Endothelial cell of hepatic sinusoid (primary cell): ENCODE measurements around the gene GRIP1.

Experiments used
- in situ Hi-C: cut with HindIII; loops from 2 replicates; pipeline ENCODE4 v1.10.0; 2017; ENCODE audit warnings: low sequenced_read_pairs

The GRIP1 gene

GRCh38 chr12:66694666-66695613 is 16.1 kb upstream of the GRIP1 start:
- in situ Hi-C loops: no loop called here

GRCh38 chr12:66693901-66694513 is 15.1 kb upstream of the GRIP1 start:
- in situ Hi-C loops: no loop called here

GRCh38 chr12:66692986-66693385 is 14.1 kb upstream of the GRIP1 start:
- in situ Hi-C loops: no loop called here

DNA sequence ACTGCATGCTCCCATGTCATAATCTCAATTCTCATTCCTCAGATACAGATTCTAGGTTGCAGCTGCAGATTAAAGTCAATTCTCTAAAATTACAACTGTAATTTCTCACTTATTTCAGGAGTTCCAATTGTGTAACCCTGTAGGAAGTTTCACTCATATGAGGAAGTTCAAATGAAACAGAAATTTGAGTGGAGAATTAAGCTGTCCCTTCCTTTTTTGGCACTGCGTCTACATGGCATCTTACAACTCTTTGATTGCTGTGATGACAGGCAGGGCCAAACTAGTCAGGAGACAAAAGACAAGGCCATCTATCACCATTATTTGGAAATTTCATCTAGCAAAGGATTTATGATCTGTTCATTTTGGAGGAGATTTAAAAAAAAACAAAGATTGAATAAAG is 13.3 kb upstream of the GRIP1 start:
- in situ Hi-C loops: no loop called here

DNA sequence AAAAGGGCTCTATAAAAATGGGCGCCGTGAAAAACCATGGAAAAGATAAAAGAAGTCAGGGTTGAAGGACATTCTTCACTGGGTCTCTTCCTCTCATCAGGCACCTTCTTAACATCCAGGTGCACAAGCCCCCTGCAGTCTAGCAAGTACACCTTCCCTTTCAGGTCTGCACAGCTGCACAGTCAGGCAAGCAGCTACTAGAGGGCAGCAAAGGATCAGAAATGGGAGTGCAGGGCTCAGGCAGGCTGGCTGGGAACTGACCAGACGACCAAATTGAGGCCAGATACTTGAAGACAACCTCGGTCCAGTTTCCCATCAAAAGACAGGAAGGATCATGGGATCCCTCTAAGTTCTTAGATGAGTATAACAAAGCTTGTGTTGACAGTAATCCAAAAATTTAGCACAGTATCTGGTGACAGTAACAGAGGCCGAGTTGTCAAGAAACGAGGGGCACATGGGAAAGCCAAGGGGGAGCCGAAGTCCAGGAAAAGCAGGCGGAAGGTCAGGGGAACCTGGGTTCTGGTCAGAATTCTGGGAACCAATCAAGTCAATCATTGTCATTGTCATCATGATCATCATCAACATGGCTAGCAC is 10.1 kb upstream of the GRIP1 start:
- in situ Hi-C loops: no loop called here

DNA sequence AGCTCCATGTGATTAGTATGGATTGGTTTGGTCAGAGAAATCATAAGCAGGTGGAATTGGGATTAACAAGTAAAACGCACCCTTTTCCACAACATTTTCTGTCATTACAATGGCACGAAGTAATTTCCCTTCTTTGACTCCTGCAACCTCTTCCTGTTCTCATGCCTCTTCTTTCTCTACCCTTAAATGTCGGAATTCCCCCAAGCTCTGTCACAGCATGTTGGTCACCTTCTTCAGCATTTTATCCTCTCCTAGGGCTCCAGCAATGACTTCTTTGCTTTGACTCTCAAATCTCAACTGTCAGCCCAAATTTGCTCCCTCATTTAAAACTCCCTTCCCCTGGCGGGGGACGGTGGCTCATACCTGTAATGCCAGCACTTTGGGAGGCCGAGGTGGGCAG is 5.3 kb upstream of the GRIP1 start:
- in situ Hi-C loops: no loop called here

- in situ Hi-C loops: no loop called here
These were observed 4.9 kb upstream of the GRIP1 start for GRCh38 chr12:66683822-66684221.

DNA sequence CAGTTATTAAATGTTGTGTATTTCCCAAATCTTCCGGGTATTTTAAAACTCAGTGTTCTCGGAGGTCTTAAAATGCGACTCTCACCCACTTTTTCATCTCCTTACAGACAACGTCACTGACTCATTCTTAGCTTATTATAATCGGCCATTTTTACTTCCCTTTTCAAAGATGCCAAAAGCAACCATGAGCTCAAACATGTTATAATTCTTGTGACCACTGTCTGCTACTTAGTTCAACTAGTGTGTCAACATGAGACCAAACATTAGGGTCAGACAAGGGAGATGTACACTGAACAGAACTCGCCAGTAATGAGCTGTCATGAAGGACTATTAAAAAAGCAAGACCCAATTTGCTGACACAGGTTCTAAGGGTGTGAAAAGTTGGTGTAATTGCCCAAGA is 4.2 kb upstream of the GRIP1 start:
- in situ Hi-C loops: no loop called here

GRCh38 chr12:66679461-66680084 is 697 bp upstream of the GRIP1 start:
- in situ Hi-C loops: no loop called here

DNA sequence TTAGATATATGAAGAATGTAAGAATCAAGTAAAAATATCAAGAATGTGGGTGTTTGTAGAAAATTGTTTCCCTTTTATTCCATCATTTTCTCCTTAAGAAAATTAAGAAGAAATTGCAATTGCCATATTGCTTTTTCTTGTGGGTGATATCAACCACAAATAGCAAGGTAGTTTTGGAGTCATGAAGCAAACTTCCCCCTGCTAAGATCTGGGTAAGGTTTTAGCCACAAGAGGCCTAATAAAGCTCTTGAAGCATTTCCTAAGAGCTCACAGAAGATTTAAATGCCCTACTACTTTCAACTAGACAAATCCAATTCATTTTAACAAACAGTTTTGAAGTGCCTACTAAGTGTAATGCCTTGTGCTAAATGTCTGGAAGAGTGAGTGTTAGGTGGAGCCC is 2.6 kb downstream of the GRIP1 start:
- in situ Hi-C loops: no loop called here

DNA sequence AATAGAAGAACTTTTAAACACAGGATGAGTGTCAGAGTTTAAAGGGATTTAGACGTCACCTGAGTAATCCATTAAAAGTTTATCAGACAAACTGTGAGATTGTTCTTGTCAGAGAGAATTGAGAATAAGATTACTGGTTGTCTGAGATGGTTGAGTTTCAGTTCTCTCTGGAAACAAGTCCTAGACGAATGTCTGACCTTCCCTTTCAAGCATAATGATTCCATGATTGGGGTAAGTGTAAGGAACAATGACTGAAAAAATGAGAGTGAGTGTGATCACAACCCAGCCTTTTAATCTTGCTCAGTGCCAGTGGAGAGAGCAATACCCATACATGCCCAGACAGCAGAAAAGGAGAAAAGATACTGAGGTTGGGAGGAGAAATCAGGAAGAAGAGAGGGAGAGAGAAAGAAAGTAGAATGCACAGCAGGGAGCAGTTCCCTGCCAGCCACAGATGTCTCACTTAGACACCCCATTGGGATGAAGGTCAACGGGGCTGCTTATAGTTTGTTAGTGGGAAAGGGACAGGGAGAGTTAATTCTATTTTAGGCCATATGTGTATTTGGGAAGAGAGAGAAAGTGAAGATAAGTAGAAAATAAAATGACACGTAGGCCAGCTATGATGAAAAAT is 4.3 kb downstream of the GRIP1 start:
- in situ Hi-C loops: no loop called here

GRCh38 chr12:66669541-66669940 is 9.3 kb downstream of the GRIP1 start:
- in situ Hi-C loops: no loop called here

DNA sequence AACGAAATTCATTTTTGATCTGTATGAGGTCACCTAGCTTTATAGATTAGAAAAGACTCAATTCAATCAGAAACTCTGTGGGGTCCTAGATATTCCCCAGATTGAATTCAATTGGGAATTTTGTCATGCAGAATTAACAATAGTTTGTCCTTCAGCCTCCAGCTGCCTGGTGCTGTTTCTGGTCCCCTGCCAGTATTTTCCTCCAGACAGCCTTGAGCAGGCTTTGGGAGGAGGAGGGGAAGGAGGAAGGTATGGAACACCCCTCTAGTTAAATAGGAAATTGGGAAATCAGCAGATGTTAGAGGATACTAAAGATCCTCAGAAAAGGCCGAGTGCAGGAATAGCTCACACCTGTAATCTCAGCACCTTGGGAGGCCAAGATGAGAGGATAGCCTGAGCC is 10.6 kb downstream of the GRIP1 start:
- in situ Hi-C loops: no loop called here

DNA sequence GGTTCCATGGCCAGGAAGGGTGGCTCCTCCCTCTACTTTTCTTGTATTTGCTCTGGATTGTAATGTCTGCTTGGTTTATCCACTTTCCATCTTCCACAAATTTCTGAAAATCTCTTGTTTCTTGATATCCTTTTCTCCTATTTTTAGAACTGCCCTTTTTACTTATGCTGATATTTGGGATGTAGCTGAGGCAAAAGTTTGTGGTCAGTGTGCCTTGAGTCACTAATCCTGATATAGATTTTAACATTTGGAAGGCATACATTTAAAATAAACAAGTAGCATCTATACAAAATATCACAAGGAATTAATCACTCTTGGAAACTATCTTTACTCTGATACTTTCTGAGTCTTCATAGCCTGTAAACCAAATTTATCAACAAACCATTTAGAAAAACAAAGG is 11.0 kb downstream of the GRIP1 start:
- in situ Hi-C loops: no loop called here

GRCh38 chr12:66666481-66666880 is 12.4 kb downstream of the GRIP1 start:
- in situ Hi-C loops: no loop called here

DNA sequence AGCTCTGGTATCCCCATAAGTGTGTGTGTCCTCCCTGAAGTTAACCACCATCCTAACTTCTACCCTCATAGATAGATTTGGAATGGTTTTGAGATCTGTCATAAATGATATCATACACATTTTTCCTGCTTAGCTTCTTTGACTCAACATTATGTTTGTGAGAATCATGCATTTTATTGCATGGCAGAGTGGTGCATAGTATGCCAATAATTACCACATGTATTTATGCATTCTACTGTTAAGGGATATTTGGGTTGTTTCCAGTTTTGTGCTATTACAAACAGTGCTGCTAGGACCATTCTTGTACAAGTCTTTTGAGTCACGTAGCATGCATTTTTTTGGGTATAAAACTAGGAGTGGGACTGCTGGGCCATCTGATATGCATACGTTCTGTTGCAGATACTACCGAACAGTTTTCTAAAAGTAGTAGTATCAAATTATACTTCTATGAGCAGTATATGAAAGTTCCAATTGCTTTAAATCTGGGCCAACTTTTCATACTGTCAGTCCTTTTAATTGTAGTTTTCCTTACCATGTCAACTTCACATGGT is 13.4 kb downstream of the GRIP1 start:
- in situ Hi-C loops: no loop called here

DNA sequence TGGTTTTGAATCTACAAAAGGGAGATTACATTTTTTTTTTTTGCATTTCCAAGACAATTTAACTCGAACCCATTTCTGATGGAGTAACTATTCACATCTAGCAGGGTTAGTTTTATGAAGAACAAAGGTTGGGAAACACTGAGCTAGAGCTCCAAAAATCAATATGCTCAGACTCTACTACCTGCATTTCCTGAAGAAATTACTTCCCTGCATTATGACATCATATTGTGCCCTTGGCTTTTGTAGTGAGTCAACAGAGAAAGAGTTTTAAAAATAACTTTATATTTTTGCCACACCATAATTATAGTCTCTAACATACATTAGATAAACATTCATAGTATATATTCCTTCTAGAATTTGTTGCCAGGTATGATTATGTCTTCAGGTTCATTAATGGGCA is 14.8 kb downstream of the GRIP1 start:
- in situ Hi-C loops: no loop called here

DNA sequence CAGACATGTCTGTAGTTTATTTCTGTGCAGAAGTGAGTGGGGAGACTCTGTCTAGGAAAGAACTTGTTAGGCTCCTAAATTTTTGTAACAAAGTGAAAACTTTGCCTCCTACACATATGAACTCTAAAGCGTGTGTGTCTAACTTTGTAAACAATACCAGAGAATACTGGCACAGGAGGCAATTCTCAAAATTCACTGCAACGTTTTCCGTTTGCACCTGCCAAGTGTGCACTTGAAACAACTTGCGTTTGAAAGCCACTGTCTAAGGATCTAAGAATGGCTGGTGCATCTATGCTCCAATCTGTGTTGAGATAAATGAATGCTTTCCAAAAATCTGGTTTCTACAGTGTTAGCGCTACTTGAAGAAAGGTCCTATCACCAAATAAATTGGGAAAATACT is 15.3 kb downstream of the GRIP1 start:
- in situ Hi-C loops: no loop called here

GRCh38 chr12:66662729-66663128 is 16.1 kb downstream of the GRIP1 start:
- in situ Hi-C loops: no loop called here

DNA sequence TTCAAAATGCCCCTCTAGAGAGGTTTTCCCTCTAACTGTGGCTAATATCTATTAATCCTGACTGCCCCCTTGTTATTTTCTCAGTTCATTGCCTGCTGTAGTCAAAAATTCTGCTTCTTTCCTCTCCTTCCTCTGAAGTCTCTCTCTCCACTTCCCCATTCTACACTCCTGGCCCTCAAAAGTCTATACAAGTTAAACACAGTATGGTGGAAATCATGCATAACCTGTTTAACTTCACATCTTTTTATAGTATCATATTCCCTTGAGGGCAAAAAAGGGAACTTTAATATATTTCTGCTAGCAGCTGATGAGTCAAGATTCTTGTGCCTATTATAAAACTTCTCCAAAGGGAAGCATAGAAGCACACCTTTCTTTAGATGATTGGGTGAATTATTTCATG is 16.7 kb downstream of the GRIP1 start:
- in situ Hi-C loops: no loop called here

DNA sequence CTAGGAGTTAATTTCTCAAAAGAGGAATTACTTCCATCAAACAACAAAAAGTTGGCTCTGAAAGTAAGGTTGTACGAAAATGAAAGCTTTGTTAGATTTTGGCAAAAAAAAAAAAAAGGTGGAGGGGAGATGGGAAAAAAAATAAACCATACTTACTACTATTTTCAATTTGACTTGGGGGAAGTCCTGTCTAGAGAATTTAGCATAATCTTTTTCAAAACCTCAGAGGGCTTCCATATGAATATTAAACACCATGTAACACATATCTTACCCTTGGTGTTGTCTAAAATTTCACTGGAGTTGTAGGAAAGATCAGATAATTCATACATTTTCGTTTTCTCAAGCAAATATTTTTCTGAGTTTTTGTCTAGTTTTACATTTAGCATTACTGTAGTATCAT is 17.5 kb downstream of the GRIP1 start:
- in situ Hi-C loops: no loop called here
